MM.1S (cell line): Measurements from ENCODE around the gene PANK2.

Source experiments
- EZH2 ChIP-seq: fragments of 300-600 bp; sonication (generic); optimal IDR thresholded peaks from 2 replicates; pipeline ENCODE3; 2017; ENCODE audit warnings: low read depth, mild to moderate bottlenecking, antibody characterized with exemption, low read length, mixed read lengths
- EZH2phosphoT487 ChIP-seq: fragments of 300-600 bp; sonication (generic); IDR thresholded peaks from 2 replicates; pipeline ENCODE4 v1.6.1; 2018; ENCODE audit warnings: antibody characterized with exemption, low read length
- TF ChIP-seq, protein P1 (sequence below): fragments of 300-600 bp; sonication (generic); IDR thresholded peaks from 2 replicates; pipeline ENCODE4 v1.5.1; 2016; ENCODE audit warnings: antibody characterized with exemption, low read length, mixed read lengths

DNA sequence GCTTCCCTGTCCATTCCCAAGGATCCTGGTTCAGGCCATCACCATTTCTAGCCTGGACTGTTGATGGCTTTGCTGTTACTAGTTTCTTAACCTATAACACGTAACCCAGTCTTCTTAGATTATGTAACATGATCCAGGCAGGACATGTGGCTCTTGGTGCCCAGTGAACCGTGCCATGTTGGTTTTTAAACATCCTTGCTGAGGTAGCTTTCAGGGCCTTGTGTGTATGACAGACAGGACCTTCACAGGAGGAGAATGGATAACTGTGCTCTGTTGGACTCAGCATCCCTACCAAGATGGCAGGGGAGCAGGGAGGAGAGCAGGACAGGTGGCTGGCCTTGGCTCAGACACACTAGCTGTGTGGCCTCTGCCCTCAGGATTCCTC, 46.8 kb downstream of the PANK2 start:
- TF ChIP-seq, protein P1, sequence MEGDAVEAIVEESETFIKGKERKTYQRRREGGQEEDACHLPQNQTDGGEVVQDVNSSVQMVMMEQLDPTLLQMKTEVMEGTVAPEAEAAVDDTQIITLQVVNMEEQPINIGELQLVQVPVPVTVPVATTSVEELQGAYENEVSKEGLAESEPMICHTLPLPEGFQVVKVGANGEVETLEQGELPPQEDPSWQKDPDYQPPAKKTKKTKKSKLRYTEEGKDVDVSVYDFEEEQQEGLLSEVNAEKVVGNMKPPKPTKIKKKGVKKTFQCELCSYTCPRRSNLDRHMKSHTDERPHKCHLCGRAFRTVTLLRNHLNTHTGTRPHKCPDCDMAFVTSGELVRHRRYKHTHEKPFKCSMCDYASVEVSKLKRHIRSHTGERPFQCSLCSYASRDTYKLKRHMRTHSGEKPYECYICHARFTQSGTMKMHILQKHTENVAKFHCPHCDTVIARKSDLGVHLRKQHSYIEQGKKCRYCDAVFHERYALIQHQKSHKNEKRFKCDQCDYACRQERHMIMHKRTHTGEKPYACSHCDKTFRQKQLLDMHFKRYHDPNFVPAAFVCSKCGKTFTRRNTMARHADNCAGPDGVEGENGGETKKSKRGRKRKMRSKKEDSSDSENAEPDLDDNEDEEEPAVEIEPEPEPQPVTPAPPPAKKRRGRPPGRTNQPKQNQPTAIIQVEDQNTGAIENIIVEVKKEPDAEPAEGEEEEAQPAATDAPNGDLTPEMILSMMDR: no peak
- TF ChIP-seq EZH2 (no peak), EZH2phosphoT487 (no peak)
